CD4-positive, alpha-beta T cell (primary cell): ENCODE results near the gene TK1. TPM values are rescaled to one million over a fixed set of nuclear protein-coding genes. Genes with fewer than 3 reads are reported as not detected.

Experiments
- ATAC-seq: fragments of 200-7000 bp; cut with Tn5 transposase; one replicate; pipeline ENCODE4 v1.10.0; 2022; ENCODE audit warnings: mild to moderate bottlenecking; ENCODE audit not compliant: poor library complexity
- CTCF ChIA-PET: fragments of 350-600 bp; sonication (Branson Sonifier 250); formaldehyde crosslinking; loops from one replicate; lab custom pipeline; 2021; ENCODE audit warnings: antibody characterized with exemption, inconsistent platforms; lab: Charles Lee
- POLR2A ChIA-PET: fragments of 350-600 bp; sonication (Branson Sonifier 250); formaldehyde crosslinking; loops from one replicate; lab custom pipeline; 2021; ENCODE audit warnings: antibody characterized with exemption, inconsistent platforms; lab: Charles Lee
- DNase-seq, 14 experiments: peaks; one replicate each; pipeline ENCODE4 v3.0.0-alpha.2; 2013 to 2020; ENCODE audit warnings: mixed read lengths in 2 of 14
- H3K27ac ChIP-seq, 2 donors: one replicate each; pipeline versions ENCODE4 v1.5.1 to v1.7.0; 2013; ENCODE audit warnings: low read length in 2 of 2, low read depth in 1 of 2, mild to moderate bottlenecking in 1 of 2
- H3K27me3 ChIP-seq, 2 experiments: 1 replicate in 1 of 2; 2 replicates in 1 of 2; pipeline versions ENCODE4 v1.6.1 to v1.7.0; 2013; ENCODE audit warnings: low read length in 2 of 2, control low read depth in 1 of 2, mild to moderate bottlenecking in 1 of 2, moderate library complexity in 1 of 2; ENCODE audit not compliant: insufficient read depth in 2 of 2, control insufficient read depth in 1 of 2
- H3K36me3 ChIP-seq: one replicate; pipeline ENCODE4 v1.6.1; 2013; ENCODE audit warnings: low read length, control low read depth; ENCODE audit not compliant: insufficient read depth
- H3K4me1 ChIP-seq: one replicate; pipeline ENCODE4 v1.6.1; 2013; ENCODE audit warnings: low read length, control low read depth; ENCODE audit not compliant: insufficient read depth
- H3K4me3 ChIP-seq: one replicate; pipeline ENCODE4 v1.5.1; 2013; ENCODE audit warnings: mild to moderate bottlenecking, low read length, moderate library complexity
- H3K9me3 ChIP-seq, 2 experiments: 1 replicate in 1 of 2; 2 replicates in 1 of 2; pipeline versions ENCODE4 v1.6.1 to v1.7.0; 2013; ENCODE audit warnings: low read length in 2 of 2, mild to moderate bottlenecking in 2 of 2, control low read depth in 1 of 2, moderate library complexity in 1 of 2; ENCODE audit not compliant: control insufficient read depth in 1 of 2, insufficient read depth in 1 of 2
- H3K27ac Mint-ChIP-seq: one replicate; pipeline ENCODE4 v1.8.0; 2020; ENCODE audit warnings: mixed read lengths
- H3K27me3 Mint-ChIP-seq: one replicate; pipeline ENCODE4 v1.8.0; 2021; ENCODE audit warnings: mixed read lengths
- H3K36me3 Mint-ChIP-seq: one replicate; pipeline ENCODE4 v1.8.0; 2021; ENCODE audit warnings: low read depth, mixed read lengths
- H3K4me1 Mint-ChIP-seq: one replicate; pipeline ENCODE4 v1.8.0; 2021; ENCODE audit warnings: low read depth, mixed read lengths
- H3K4me3 Mint-ChIP-seq: one replicate; pipeline ENCODE4 v1.8.0; 2020; ENCODE audit warnings: mild to moderate bottlenecking, mixed read lengths
- H3K9me3 Mint-ChIP-seq: one replicate; pipeline ENCODE4 v1.8.0; 2020; ENCODE audit warnings: mixed read lengths
- CTCF ChIP-seq: fragments of 200-600 bp; IDR thresholded peaks from one replicate; pipeline ENCODE4 v1.8.0; 2022; ENCODE audit warnings: antibody characterized with exemption, mild to moderate bottlenecking
- intact Hi-C, 2 experiments: fragments of 100-400 bp; cut with DNase I in 1 of 2; cut with micrococcal nuclease in 1 of 2; formaldehyde crosslinking; loops; one replicate each; pipeline versions ENCODE4 v1.15.1 to v1.9.0; 2023 to 2025; cut with DNase I, micrococcal nuclease
- total RNA-seq, 174 experiments: library from RNA in 2 of 174; stranded (reverse) in 2 of 174; gene quantifications; one replicate each; pipeline ENCODE4 v1.2.3 and lab custom pipeline; 2021 to 2026

TK1 gene
- total RNA-seq, 2 experiments from 2014 or later = 0.78 to 0.88 TPM

- H3K36me3 ChIP-seq = peaks cover 57% of the 10 kb centered on the region
- Mint-ChIP-seq H3K36me3 (peaks cover 77% of the 10 kb centered on the region), H3K27ac (peak overlapping the region; percentile 83), H3K9me3 (no peaks in the 10 kb centered on the region), H3K4me1 (peaks cover 60% of the 10 kb centered on the region), H3K27me3 (no peaks in the 10 kb centered on the region), H3K4me3 (peak overlapping the region; percentile 96)
- ChIA-PET POLR2A (interaction anchor here (0.9 to 15.4 kb wide), 13 partner anchors 8 to 686 kb away, joined by 3 to 766 read pairs (median 6); partner anchors contain the start of genes TMC8 and TNRC6C), CTCF (interaction anchor here (0.7 to 5.9 kb wide), 5 partner anchors 10 to 124 kb away, joined by 3 to 24 read pairs (median 4); no protein-coding TSS in a partner anchor)
- no peak for TF ChIP-seq CTCF
- ATAC-seq = peak; percentile 12
- H3K4me3 ChIP-seq = peak overlapping the region; percentile 94
- DNase-seq = peak; percentile 43 to 91 (median 66)
- H3K27me3 ChIP-seq = no peaks in the 10 kb centered on the region
- H3K9me3 ChIP-seq = no peaks in the 10 kb centered on the region
- H3K4me1 ChIP-seq = peaks cover 76% of the 10 kb centered on the region
- peak overlapping the region; percentile 49 to 92 for H3K27ac ChIP-seq
- intact Hi-C loops = loop anchor here (5.0 to 10.0 kb wide), 4 partner anchors 125 to 297 kb away; partner anchors contain the start of gene SOCS3 (in 1 of the 2)
These were observed 59.5 kb downstream of the TK1 start for GRCh38 chr17:78127239-78127887.

DNA sequence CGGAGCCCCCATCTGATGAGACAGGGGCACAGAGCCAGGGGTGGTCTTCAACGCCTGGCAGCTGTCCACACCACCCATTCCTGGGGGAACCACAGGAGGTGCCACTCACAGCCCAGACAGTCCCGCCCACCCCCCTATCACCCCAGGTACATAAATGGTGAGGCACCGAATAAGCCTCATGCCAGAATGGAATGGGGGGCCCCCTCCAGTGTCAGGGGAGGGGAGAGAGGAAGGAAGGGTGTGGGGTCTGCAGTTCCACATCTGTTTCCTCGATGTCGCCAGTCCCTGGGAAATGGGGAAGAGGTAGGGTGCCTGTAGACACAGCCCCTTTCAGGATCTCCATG lies 60.0 kb downstream of the TK1 start:
- peak overlapping the region; percentile 94 for H3K4me3 ChIP-seq
- no peak for TF ChIP-seq CTCF
- no peaks in the 10 kb centered on the region for H3K27me3 ChIP-seq
- Mint-ChIP-seq H3K27ac (peak overlapping the region; percentile 83), H3K9me3 (no peaks in the 10 kb centered on the region), H3K36me3 (peaks cover 80% of the 10 kb centered on the region), H3K4me1 (peaks cover 65% of the 10 kb centered on the region), H3K27me3 (no peaks in the 10 kb centered on the region), H3K4me3 (peak overlapping the region; percentile 96)
- intact Hi-C loops = loop anchor here (5.0 to 10.0 kb wide), 4 partner anchors 125 to 298 kb away; partner anchors contain the start of gene SOCS3 (in 1 of the 2)
- ATAC-seq (no peak), DNase-seq (no peak)
- peaks cover 59% of the 10 kb centered on the region for H3K36me3 ChIP-seq
- ChIA-PET POLR2A (interaction anchor here (0.6 to 15.4 kb wide), 10 partner anchors 8 to 686 kb away, joined by 3 to 766 read pairs (median 9); partner anchors contain the start of genes TMC8 and TNRC6C), CTCF (interaction anchor here (0.9 to 6.5 kb wide), 5 partner anchors 11 to 124 kb away, joined by 3 to 28 read pairs (median 5); no protein-coding TSS in a partner anchor)
- H3K27ac ChIP-seq = peak overlapping the region; percentile 14 to 92
- H3K9me3 ChIP-seq = no peaks in the 10 kb centered on the region
- peaks cover 79% of the 10 kb centered on the region for H3K4me1 ChIP-seq

GRCh38 chr17:78125976-78126894 lies 60.6 kb downstream of the TK1 start:
- Histone ChIP-seq H3K4me1 (peaks cover 82% of the 10 kb centered on the region), H3K36me3 (peaks cover 64% of the 10 kb centered on the region), H3K4me3 (peak overlapping the region; percentile 94), H3K9me3 (no peaks in the 10 kb centered on the region), H3K27me3 (no peaks in the 10 kb centered on the region), H3K27ac (peak overlapping the region; percentile 68 to 92)
- POLR2A ChIA-PET = interaction anchor here (0.6 to 15.4 kb wide), 11 partner anchors 11 to 985 kb away, joined by 3 to 766 read pairs (median 6); partner anchors contain the start of genes SEC14L1, TMC8 and TNRC6C
- Mint-ChIP-seq H3K4me3 (peak overlapping the region; percentile 96), H3K27me3 (no peaks in the 10 kb centered on the region), H3K27ac (peak overlapping the region; percentile 83), H3K4me1 (peaks cover 72% of the 10 kb centered on the region), H3K36me3 (peaks cover 85% of the 10 kb centered on the region), H3K9me3 (no peaks in the 10 kb centered on the region)
- CTCF ChIA-PET = interaction anchor here (1.7 to 6.5 kb wide), 4 partner anchors 8 to 50 kb away, joined by 4 to 28 read pairs (median 16); no protein-coding TSS in a partner anchor
- ATAC-seq (no peak), DNase-seq (peak in 1 of 14 experiments; percentile 36)
- no peak for TF ChIP-seq CTCF
- intact Hi-C loops = loop anchor here (5.0 to 10.0 kb wide), 4 partner anchors 126 to 299 kb away; partner anchors contain the start of gene SOCS3 (in 1 of the 2)
